ENCODE data around the gene BCHE.

BCHE gene

DNA sequence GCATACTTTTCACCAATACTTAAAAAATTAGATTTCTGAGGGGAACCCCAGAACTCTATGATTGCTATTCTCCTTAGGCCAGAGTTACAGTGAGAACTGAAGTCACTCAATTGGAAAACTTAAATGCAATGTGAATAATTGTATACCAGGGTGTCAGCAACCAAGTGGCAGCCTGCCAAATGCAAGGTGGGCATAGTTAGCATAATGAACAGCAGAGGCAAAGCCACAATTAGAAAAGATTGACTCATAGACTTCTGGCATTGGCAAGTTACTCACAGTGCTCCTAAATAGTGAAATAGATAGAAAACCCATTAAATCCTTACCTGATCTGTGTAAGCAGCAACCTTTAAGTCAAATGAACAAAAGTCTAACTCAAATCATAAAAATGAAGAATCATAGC, 94.9 kb downstream of the BCHE start:
- H3K27ac ChIP-seq (ENCODE audit: low read depth, low read length) = no peak overlapping the region
- H3K27me3 ChIP-seq (ENCODE audit: low read length) = no peaks in the 10 kb centered on the region
- H2AFZ ChIP-seq (ENCODE audit: low read depth, low read length, severe bottlenecking) = no peak overlapping the region
- H3K4me2 ChIP-seq (ENCODE audit: low read depth, low read length, poor library complexity, severe bottlenecking) = no peak overlapping the region
- H3K79me2 ChIP-seq (ENCODE audit: insufficient read depth, low read length) = no peaks in the 10 kb centered on the region
- no peaks in the 10 kb centered on the region for H4K20me1 ChIP-seq (ENCODE audit: low read depth, low read length)
- H3K36me3 ChIP-seq (ENCODE audit: low read length) = no peaks in the 10 kb centered on the region
- H3K9ac ChIP-seq (ENCODE audit: low read length) = no peak overlapping the region
- no peaks in the 10 kb centered on the region for H3K9me2 ChIP-seq (replicated peaks; ENCODE audit: insufficient read depth, low read length)
- H3F3A ChIP-seq (ENCODE audit: insufficient read depth) = no peaks in the 10 kb centered on the region
- H3K4me3 ChIP-seq (ENCODE audit: insufficient read depth, low read length, poor library complexity, severe bottlenecking) = no peak overlapping the region
- TF ChIP-seq EZH2phosphoT487 (conservative IDR thresholded peaks at IDR 0.05; ENCODE audit: low read length) = no peak
- TF ChIP-seq, protein P1, sequence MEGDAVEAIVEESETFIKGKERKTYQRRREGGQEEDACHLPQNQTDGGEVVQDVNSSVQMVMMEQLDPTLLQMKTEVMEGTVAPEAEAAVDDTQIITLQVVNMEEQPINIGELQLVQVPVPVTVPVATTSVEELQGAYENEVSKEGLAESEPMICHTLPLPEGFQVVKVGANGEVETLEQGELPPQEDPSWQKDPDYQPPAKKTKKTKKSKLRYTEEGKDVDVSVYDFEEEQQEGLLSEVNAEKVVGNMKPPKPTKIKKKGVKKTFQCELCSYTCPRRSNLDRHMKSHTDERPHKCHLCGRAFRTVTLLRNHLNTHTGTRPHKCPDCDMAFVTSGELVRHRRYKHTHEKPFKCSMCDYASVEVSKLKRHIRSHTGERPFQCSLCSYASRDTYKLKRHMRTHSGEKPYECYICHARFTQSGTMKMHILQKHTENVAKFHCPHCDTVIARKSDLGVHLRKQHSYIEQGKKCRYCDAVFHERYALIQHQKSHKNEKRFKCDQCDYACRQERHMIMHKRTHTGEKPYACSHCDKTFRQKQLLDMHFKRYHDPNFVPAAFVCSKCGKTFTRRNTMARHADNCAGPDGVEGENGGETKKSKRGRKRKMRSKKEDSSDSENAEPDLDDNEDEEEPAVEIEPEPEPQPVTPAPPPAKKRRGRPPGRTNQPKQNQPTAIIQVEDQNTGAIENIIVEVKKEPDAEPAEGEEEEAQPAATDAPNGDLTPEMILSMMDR (IDR thresholded peaks at IDR 0.05; ENCODE audit: insufficient read depth, low read length, poor library complexity, severe bottlenecking) = no peak
- no peaks in the 10 kb centered on the region for H3K9me3 ChIP-seq (ENCODE audit: insufficient read depth, low read length)

DNA sequence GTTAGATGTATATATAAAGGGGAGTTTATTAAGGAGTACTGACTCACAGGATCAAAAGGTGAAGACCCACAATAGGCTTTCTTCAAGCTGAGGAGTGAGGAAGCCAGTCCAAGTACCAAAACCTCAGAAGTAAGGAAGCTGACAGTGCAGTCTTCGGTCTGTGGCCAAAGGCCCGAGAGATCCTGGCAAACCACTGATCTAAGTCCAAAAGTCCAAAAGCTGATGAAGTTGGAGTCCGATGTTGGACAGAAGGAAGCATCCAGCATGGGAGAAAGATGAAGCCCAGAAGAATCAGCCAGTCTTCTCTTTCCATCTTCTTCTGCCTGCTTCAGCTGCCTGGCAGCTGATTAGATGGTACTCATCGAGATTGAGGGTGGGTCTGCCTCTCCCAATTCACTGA, 107.5 kb downstream of the BCHE start:
- Histone ChIP-seq H3K79me2 (ENCODE audit: insufficient read depth, low read length) (no peaks in the 10 kb centered on the region), H3K4me3 (ENCODE audit: insufficient read depth, low read length, poor library complexity, severe bottlenecking) (no peak overlapping the region), H2AFZ (ENCODE audit: low read depth, low read length, severe bottlenecking) (no peak overlapping the region), H3F3A (ENCODE audit: insufficient read depth) (no peaks in the 10 kb centered on the region), H3K9me2 (replicated peaks; ENCODE audit: insufficient read depth, low read length) (no peaks in the 10 kb centered on the region), H3K27ac (ENCODE audit: low read depth, low read length) (no peak overlapping the region), H3K4me2 (ENCODE audit: low read depth, low read length, poor library complexity, severe bottlenecking) (no peak overlapping the region), H4K20me1 (ENCODE audit: low read depth, low read length) (no peaks in the 10 kb centered on the region), H3K36me3 (ENCODE audit: low read length) (no peaks in the 10 kb centered on the region; the same call in 1 of the 2 replicates), H3K9ac (ENCODE audit: low read length) (no peak overlapping the region), H3K9me3 (ENCODE audit: insufficient read depth, low read length) (peaks cover 8% of the 10 kb centered on the region; the same call in 1 of the 2 replicates), H3K27me3 (ENCODE audit: low read length) (no peaks in the 10 kb centered on the region)
- no peak for TF ChIP-seq EZH2phosphoT487 (conservative IDR thresholded peaks at IDR 0.05; ENCODE audit: low read length)
- TF ChIP-seq, protein P1 (IDR thresholded peaks at IDR 0.05; ENCODE audit: insufficient read depth, low read length, poor library complexity, severe bottlenecking) = no peak

DNA sequence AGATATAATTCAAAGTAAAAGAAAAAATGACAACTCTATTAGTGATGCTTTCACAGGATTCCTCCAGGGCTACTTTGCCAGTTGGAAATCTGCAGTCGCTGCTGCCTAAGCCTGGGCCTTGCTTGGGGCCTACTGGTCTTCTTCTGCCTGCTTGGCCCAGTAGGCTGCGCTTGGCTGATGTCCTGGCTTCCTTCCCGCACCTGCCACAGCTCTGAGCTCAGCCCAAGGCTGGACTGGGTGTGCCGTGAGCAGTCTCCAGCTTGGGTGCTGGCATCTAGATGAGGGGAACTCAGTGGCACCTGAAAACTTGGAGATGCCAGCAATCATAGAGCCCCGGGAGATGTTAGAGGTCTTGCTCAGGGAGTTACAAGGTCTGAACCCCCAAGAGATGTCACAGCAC, 108.3 kb downstream of the BCHE start:
- no peak overlapping the region for H3K9ac ChIP-seq (ENCODE audit: low read length)
- H3K4me3 ChIP-seq (ENCODE audit: insufficient read depth, low read length, poor library complexity, severe bottlenecking) = no peak overlapping the region
- H3K9me2 ChIP-seq (replicated peaks; ENCODE audit: insufficient read depth, low read length) = no peaks in the 10 kb centered on the region
- no peaks in the 10 kb centered on the region; the same call in 1 of the 2 replicates for H3K36me3 ChIP-seq (ENCODE audit: low read length)
- no peak overlapping the region for H2AFZ ChIP-seq (ENCODE audit: low read depth, low read length, severe bottlenecking)
- H4K20me1 ChIP-seq (ENCODE audit: low read depth, low read length) = no peaks in the 10 kb centered on the region
- peaks cover 3% of the 10 kb centered on the region; the same call in 1 of the 2 replicates for H3K9me3 ChIP-seq (ENCODE audit: insufficient read depth, low read length)
- no peaks in the 10 kb centered on the region for H3F3A ChIP-seq (ENCODE audit: insufficient read depth)
- H3K27me3 ChIP-seq (ENCODE audit: low read length) = no peaks in the 10 kb centered on the region
- no peak overlapping the region for H3K27ac ChIP-seq (ENCODE audit: low read depth, low read length)
- H3K4me2 ChIP-seq (ENCODE audit: low read depth, low read length, poor library complexity, severe bottlenecking) = no peak overlapping the region
- no peak for TF ChIP-seq EZH2phosphoT487 (conservative IDR thresholded peaks at IDR 0.05; ENCODE audit: low read length)
- TF ChIP-seq, protein P1 (IDR thresholded peaks at IDR 0.05; ENCODE audit: insufficient read depth, low read length, poor library complexity, severe bottlenecking) = no peak
- H3K79me2 ChIP-seq (ENCODE audit: insufficient read depth, low read length) = no peaks in the 10 kb centered on the region

Measured in SU-DHL-6 (cell line).